GM12875 (cell line): ENCODE data around the gene RBM33.

Source experiments
- H3K4me3 ChIP-seq: one replicate; pipeline ENCODE4 v1.5.1; 2011; ENCODE audit warnings: low read depth, low read length, control low read depth
- CTCF ChIP-seq: IDR thresholded peaks from 2 replicates; pipeline ENCODE4 v1.5.1; 2011; ENCODE audit warnings: low read depth, mild to moderate bottlenecking, control low read depth, inconsistent platforms, low read length, moderate library complexity, borderline replicate concordance; ENCODE audit not compliant: insufficient read depth

The RBM33 gene

GRCh38 chr7:155660758-155661093, 16.3 kb downstream of the RBM33 start:
- no peak overlapping the region for H3K4me3 ChIP-seq
- TF ChIP-seq CTCF, result no peak

- no peak for TF ChIP-seq CTCF
Measured at GRCh38 chr7:155662343-155663043, 18.0 kb downstream of the RBM33 start.

DNA sequence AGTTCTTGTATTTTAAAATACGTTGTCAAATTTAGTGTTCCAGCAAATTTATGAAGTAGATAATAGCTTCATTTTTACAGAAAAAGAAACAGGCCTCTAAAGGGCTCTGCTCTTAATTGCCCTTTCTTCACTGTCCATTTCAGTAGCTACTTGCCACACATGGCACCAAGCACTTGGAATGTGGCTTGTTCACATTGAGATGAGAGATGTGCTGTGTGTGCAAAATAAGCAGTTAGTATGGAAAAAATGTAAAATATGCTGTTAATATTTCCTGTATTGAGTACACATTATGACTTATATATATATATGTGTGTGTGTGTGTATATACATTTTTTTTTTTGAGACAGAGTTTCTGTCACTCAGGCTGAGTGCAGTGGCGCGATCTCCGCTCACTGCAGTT, 19.5 kb downstream of the RBM33 start:
- H3K4me3 ChIP-seq, result no peak overlapping the region
- TF ChIP-seq CTCF, result no peak

More at GRCh38 chr7:155662343-155663043, 18.0 kb downstream of the RBM33 start:
- no peak overlapping the region for H3K4me3 ChIP-seq

- TF ChIP-seq CTCF, result no peak
- H3K4me3 ChIP-seq, result no peak overlapping the region
Measured at GRCh38 chr7:155665079-155665956, 20.9 kb downstream of the RBM33 start.

DNA sequence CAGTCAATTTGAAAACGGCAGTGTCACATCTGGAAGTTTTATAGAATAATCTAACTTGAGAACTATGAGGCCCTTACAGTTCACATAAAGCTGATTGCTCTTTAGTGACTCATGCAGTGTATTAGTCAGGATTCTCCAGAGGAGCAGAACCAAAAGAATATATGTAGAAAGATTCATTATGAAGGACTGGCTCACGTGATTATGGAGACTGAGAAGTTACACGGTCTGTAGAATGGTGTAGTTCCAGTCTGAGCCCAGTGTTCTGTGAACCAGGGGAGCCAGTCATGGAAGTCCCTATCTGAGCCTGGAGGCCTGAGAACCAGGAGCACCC, 21.5 kb downstream of the RBM33 start:
- no peak for TF ChIP-seq CTCF
- H3K4me3 ChIP-seq, result no peak overlapping the region

DNA sequence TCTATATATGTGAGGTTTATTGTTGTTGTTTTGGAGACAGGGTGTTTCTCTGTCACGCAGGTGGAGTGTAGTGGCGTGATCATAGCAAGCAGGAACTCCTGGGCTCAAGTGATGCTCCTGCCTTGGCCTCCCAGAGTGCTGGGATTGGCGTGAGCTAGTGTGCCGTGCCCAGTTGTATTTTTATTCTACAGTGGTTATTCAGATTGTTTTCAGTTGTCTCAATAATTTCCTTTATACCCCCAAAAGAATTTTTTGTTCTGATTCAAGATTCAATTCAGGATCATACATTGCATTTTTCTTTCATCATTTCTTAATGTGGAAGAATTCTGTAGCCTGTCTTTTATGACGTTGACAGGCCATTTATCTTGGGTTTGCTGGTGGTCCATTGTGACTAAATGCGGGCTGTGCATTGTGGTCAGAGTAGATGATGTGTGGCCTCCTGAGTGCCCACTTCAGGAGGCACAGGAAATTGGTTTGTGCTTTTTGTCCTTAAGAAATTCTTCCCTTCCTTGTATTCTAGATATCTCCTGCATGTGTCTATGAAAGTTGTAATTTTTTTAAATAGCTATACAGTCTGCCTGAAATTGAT, 22.9 kb downstream of the RBM33 start:
- TF ChIP-seq CTCF, result no peak
- no peak overlapping the region for H3K4me3 ChIP-seq
